Colonic mucosa (tissue), 4 donors: ENCODE measurements around the gene IL17REL. TPM values are rescaled to one million over a fixed set of nuclear protein-coding genes. Genes with fewer than 3 reads are reported as not detected.
A peak's percentile ranks its signal among the peaks of the same experiment; 100 is the strongest.

Source experiments
- DNase-seq: peaks from one replicate; pipeline ENCODE4 v3.0.0-alpha.2; 2020
- H3K27ac ChIP-seq: fragments of 200-600 bp; one replicate; pipeline ENCODE4 v1.8.0; 2021
- H3K27me3 ChIP-seq: fragments of 200-600 bp; one replicate; pipeline ENCODE4 v1.8.0; 2021
- H3K36me3 ChIP-seq: fragments of 200-600 bp; one replicate; pipeline ENCODE4 v1.8.0; 2021
- H3K4me1 ChIP-seq: fragments of 200-600 bp; one replicate; pipeline ENCODE4 v1.8.0; 2021; ENCODE audit warnings: mild to moderate bottlenecking
- H3K4me3 ChIP-seq: fragments of 200-600 bp; one replicate; pipeline ENCODE4 v1.8.0; 2021
- H3K9ac ChIP-seq, 2 donors: one replicate each; pipeline ENCODE4 v1.7.0; 2013; ENCODE audit warnings: control low read depth in 2 of 2, low read depth in 2 of 2, low read length in 2 of 2
- H3K9me3 ChIP-seq: fragments of 200-600 bp; one replicate; pipeline ENCODE4 v1.8.0; 2021
- intact Hi-C: fragments of 100-400 bp; cut with DNase I; formaldehyde crosslinking; loops from one replicate; pipeline ENCODE4 v1.14.1; 2022
- total RNA-seq, 2 donors: library from RNA; stranded (reverse); fragmentation: NEBNext Ultra II Directional in 1 of 2; extraction: Animal tissue kit (Norgen Biotek cat#: 25700) in 1 of 2; gene quantifications; one replicate each; pipeline ENCODE4 v1.2.1, GENCODE V29; 2021
- TF ChIP-seq, protein P1 (sequence below): fragments of 200-600 bp; IDR thresholded peaks from one replicate; pipeline ENCODE4 v1.8.0; 2022; ENCODE audit warnings: antibody characterized with exemption, mild to moderate bottlenecking
- donor health status: healthy.
- donor health status: DM: no; HTN: no; CAD: no.
- donor health status: DM: no; HTN: no; CAD: no.

IL17REL gene
- total RNA-seq, 2 donors from 2014 or later, result 0.11 to 0.22 TPM

DNA sequence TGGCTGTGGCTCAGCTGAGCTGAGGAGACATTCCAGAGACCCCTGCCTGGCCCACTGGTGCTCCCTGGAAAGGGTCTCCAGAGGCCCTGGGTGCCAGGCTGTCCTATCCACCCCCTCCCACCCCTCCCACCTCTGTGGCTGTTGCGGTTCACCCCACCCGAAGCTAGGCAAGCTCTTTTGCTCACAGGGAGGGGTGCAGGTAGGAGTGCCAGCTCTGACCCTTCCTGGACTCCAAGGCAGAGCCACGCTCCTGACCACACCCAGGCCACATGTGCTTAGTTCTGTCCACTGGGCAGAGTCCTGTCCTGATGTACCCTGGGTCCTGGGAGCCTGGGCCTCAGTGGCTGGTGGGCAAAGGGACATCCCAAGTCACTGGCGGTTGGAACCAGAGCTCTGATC lies 16.4 kb downstream of the IL17REL start:
- H3K9ac ChIP-seq, result no peak overlapping the region
- peaks cover 9% of the 10 kb centered on the region for H3K4me1 ChIP-seq
- peak overlapping the region; percentile 67 for H3K27ac ChIP-seq
- no peaks in the 10 kb centered on the region for H3K36me3 ChIP-seq
- no peak overlapping the region for H3K4me3 ChIP-seq
- TF ChIP-seq, protein P1, sequence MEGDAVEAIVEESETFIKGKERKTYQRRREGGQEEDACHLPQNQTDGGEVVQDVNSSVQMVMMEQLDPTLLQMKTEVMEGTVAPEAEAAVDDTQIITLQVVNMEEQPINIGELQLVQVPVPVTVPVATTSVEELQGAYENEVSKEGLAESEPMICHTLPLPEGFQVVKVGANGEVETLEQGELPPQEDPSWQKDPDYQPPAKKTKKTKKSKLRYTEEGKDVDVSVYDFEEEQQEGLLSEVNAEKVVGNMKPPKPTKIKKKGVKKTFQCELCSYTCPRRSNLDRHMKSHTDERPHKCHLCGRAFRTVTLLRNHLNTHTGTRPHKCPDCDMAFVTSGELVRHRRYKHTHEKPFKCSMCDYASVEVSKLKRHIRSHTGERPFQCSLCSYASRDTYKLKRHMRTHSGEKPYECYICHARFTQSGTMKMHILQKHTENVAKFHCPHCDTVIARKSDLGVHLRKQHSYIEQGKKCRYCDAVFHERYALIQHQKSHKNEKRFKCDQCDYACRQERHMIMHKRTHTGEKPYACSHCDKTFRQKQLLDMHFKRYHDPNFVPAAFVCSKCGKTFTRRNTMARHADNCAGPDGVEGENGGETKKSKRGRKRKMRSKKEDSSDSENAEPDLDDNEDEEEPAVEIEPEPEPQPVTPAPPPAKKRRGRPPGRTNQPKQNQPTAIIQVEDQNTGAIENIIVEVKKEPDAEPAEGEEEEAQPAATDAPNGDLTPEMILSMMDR, result no peak
- peaks cover 10% of the 10 kb centered on the region for H3K27me3 ChIP-seq
- intact Hi-C loops, result no loop called here
- DNase-seq, result peak; percentile 67
- no peaks in the 10 kb centered on the region for H3K9me3 ChIP-seq

DNA sequence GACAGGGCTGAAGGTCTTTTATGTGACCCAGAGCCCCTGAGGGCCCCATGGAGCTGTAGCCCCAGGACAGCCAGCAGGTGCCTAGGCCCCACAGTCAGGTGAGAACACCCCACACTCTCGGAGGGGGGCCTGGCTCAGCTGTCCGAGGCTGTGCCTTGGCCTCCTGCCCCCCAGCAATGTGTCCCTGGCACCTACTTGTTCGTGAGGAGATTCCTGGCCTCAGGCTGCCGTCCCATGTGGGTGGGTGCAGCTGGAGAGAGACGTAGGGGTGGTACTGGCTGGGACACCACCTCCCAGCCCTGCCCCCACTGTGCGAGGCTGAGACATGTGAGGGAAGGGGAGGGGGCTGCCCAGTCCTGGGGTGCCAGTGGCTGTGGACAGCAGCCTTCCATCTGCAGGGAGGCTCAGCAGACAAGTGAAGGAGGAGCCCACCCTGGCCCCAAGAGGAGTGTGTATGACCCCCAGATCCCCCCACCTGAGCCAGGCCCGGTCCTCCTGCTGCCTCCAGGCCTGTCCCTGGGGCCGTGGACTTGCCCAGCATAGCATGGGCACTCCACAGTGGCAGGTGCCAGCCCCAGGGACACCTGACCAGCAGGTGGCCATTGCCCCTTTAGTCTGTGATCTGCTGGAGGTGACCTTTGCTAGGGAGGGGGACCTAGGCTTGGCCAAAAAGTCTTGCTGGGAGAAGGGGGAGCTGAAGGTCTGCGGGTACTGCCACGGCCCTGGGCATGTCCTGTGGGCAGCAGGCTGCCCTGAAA lies 17.0 kb downstream of the IL17REL start:
- Histone ChIP-seq H3K27ac (no peak overlapping the region), H3K9me3 (no peaks in the 10 kb centered on the region), H3K9ac (no peak overlapping the region), H3K27me3 (peaks cover 7% of the 10 kb centered on the region), H3K36me3 (no peaks in the 10 kb centered on the region), H3K4me1 (peaks cover 9% of the 10 kb centered on the region), H3K4me3 (no peak overlapping the region)
- peak; percentile 22 for DNase-seq
- intact Hi-C loops, result no loop called here
- TF ChIP-seq, protein P1, result no peak

DNA sequence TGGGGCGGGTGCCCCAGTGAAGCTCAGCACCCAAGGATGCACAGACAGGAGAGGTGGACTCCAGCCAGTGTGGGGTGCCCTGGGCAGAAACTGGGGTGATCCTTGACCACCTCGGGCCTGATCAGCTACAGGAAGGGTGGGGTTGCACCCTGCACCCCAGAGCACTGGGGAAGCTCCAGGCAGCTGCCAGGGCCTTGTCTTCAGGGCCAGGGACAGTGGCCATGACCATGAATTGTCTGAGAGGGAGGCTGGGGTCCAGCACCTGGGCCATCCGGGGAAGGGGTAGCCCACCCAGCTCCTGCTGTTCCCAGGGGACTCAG lies 17.6 kb downstream of the IL17REL start:
- H3K9ac ChIP-seq, result no peak overlapping the region
- TF ChIP-seq, protein P1, result no peak
- DNase-seq, result no peak
- H3K4me3 ChIP-seq, result no peak overlapping the region
- H3K9me3 ChIP-seq, result no peaks in the 10 kb centered on the region
- intact Hi-C loops, result no loop called here
- peaks cover 3% of the 10 kb centered on the region for H3K27me3 ChIP-seq
- no peak overlapping the region for H3K27ac ChIP-seq
- H3K36me3 ChIP-seq, result no peaks in the 10 kb centered on the region
- H3K4me1 ChIP-seq, result peaks cover 9% of the 10 kb centered on the region

DNA sequence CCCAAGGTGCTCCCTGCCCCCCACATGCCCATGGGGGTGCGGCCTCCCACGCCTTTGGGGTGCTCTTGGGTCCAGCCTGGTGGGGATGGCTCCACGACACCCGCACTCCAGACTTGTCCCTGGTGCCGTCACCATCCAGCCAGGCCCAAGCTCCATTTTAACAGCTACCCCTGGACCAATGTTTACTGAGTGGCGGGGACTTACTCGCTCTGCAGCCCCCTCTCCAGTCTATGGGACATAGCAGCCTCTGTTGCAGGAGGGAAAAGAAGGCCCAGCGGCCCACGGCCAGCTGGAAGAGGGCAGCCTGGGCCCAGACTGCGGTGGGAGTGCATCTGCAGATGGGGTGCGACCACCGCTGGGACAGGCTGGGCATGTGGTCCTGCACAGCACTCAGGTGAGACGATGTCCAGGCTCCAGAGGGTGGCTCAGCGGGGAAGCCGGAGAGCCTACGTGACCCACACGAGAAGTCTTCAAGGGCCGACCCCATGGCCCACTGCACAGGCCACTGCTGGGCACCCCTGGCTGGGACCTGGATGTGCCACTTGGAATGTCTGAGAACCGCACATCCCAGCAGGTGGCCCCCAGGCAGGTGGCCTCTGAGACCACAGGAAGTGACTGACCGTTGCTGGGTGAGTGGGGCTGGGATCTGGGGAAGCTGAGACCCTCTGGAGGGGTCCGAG lies 18.1 kb downstream of the IL17REL start:
- Histone ChIP-seq H3K9me3 (no peaks in the 10 kb centered on the region), H3K9ac (no peak overlapping the region), H3K36me3 (no peaks in the 10 kb centered on the region), H3K4me3 (no peak overlapping the region), H3K4me1 (peaks cover 9% of the 10 kb centered on the region), H3K27ac (no peak overlapping the region), H3K27me3 (no peaks in the 10 kb centered on the region)
- DNase-seq, result peak; percentile 17
- intact Hi-C loops, result no loop called here
- TF ChIP-seq, protein P1, result no peak

DNA sequence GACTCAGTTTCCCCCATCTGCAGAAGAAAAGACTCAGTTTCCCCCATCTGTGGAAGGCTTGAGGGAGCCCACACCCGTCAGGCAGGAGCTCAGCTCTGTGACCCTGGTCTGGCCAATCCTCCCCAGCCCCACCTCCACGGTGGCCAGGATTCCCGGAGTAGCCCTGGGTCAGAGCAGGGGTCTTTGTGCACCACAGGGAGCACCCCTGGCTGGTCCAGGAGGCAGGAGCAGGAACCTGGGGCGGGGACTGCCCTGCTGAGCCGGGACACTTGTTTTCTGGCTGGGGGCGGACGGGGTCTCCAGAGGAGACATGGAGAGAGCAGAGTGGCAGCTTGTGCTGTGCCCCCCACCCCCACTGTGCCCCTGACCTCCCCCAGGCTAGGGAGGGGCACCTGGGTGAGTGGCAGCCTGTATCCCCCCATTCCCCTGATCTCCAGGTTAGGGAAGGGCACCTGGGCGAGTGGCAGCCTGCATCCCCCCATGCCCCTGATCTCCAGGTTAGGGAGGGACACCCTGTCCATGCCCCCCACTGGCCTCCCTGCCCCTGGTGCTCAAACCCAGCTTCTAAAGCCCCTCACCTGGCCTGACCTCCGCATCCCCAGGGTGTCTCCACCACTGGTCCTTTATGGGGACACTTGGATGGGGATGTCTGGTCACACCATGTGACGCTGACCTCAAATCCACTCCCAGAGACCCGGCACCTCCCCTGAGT lies 18.8 kb downstream of the IL17REL start:
- TF ChIP-seq, protein P1, result no peak
- no peak overlapping the region for H3K9ac ChIP-seq
- H3K27me3 ChIP-seq, result no peaks in the 10 kb centered on the region
- H3K36me3 ChIP-seq, result no peaks in the 10 kb centered on the region
- H3K4me3 ChIP-seq, result no peak overlapping the region
- intact Hi-C loops, result no loop called here
- no peak for DNase-seq
- peaks cover 9% of the 10 kb centered on the region for H3K4me1 ChIP-seq
- no peak overlapping the region for H3K27ac ChIP-seq
- H3K9me3 ChIP-seq, result no peaks in the 10 kb centered on the region
